Mucosa of descending colon (tissue), 3 donors: ENCODE measurements around the gene LGALS1. TPM values are rescaled to one million over a fixed set of nuclear protein-coding genes. Genes with fewer than 3 reads are reported as not detected.
"Not testable (repeated sequence)": the region's sequence is repeated elsewhere in the genome, so short reads cannot be mapped to it uniquely, and the experiment has no call there.

Experiments
- ATAC-seq: fragments of 200-7000 bp; cut with Tn5 transposase; one replicate; pipeline ENCODE4 v1.9.1; 2020; ENCODE audit warnings: mild to moderate bottlenecking, moderate library complexity
- DNase-seq, 3 donors: peaks; one replicate each; pipeline ENCODE4 v3.0.0-alpha.2; 2020
- H3K36me3 ChIP-seq: fragments of 200-600 bp; one replicate; pipeline ENCODE4 v1.8.0; 2021; ENCODE audit warnings: low read depth, mild to moderate bottlenecking
- H3K4me1 ChIP-seq: fragments of 200-600 bp; one replicate; pipeline ENCODE4 v1.8.0; 2021; ENCODE audit warnings: low read depth, mild to moderate bottlenecking
- H3K4me3 ChIP-seq: fragments of 200-600 bp; one replicate; pipeline ENCODE4 v1.8.0; 2021; ENCODE audit warnings: mild to moderate bottlenecking
- H3K9me3 ChIP-seq: fragments of 200-600 bp; one replicate; pipeline ENCODE4 v1.8.0; 2021; ENCODE audit warnings: mild to moderate bottlenecking
- CTCF ChIP-seq: fragments of 200-600 bp; IDR thresholded peaks from one replicate; pipeline ENCODE4 v1.8.0; 2022; ENCODE audit warnings: antibody characterized with exemption, mild to moderate bottlenecking
- intact Hi-C, 2 donors: fragments of 100-400 bp; cut with DNase I in 1 of 2; cut with micrococcal nuclease in 1 of 2; formaldehyde crosslinking; loops; one replicate each; pipeline versions ENCODE4 v1.11.0 to v1.11.1; 2022; cut with DNase I, micrococcal nuclease
- total RNA-seq, 3 donors: library from RNA; stranded (reverse); fragmentation: NEBNext Ultra II Directional in 2 of 3; extraction: Animal tissue kit (Norgen Biotek cat#: 25700) in 2 of 3; gene quantifications; one replicate each; pipeline versions ENCODE4 v1.2.1 to v1.2.4, GENCODE V29; 2021 to 2023
- donor health status: DM: no; HTN: no; CAD: no; lungs with moderate emphysema.
- donor health status: DM: no; HTN: no; CAD: no.
- donor health status: DM: no; HTN: yes; CAD: no.

LGALS1 gene
- total RNA-seq, 3 donors from 2014 or later, result 54.6 to 376 (median 150) TPM

- H3K36me3 ChIP-seq, result peaks cover 4% of the 10 kb centered on the region
- no peak for ATAC-seq
Measured at GRCh38 chr22:37650463-37651136, 24.8 kb upstream of the LGALS1 start.

GRCh38 chr22:37654563-37655251 lies 20.7 kb upstream of the LGALS1 start:
- H3K4me1 ChIP-seq, result peaks cover 27% of the 10 kb centered on the region
- DNase-seq, result peak; percentile 82 to 84 (median 83)
- no peak for TF ChIP-seq CTCF
- intact Hi-C loops, result no loop called here
- H3K36me3 ChIP-seq, result peaks cover 4% of the 10 kb centered on the region
- H3K9me3 ChIP-seq, result no peaks in the 10 kb centered on the region
- no peak overlapping the region for H3K4me3 ChIP-seq
- ATAC-seq, result peak; percentile 46

More at GRCh38 chr22:37650463-37651136, 24.8 kb upstream of the LGALS1 start:
- DNase-seq, result no peak
- no peak for TF ChIP-seq CTCF
- no peak overlapping the region for H3K4me3 ChIP-seq
- no peaks in the 10 kb centered on the region for H3K9me3 ChIP-seq
- H3K4me1 ChIP-seq, result peaks cover 10% of the 10 kb centered on the region
- intact Hi-C loops, result no loop called here

GRCh38 chr22:37655252-37655563 lies 20.2 kb upstream of the LGALS1 start:
- Histone ChIP-seq H3K9me3 (no peaks in the 10 kb centered on the region), H3K4me1 (peaks cover 31% of the 10 kb centered on the region), H3K4me3 (no peak overlapping the region), H3K36me3 (peaks cover 4% of the 10 kb centered on the region)
- ATAC-seq, result no peak
- no peak for DNase-seq
- intact Hi-C loops, result no loop called here
- TF ChIP-seq CTCF, result no peak

- H3K36me3 ChIP-seq, result not testable (repeated sequence)
Measured at GRCh38 chr22:37656583-37656982, 18.9 kb upstream of the LGALS1 start.

GRCh38 chr22:37657590-37658132 lies 17.8 kb upstream of the LGALS1 start:
- intact Hi-C loops, result no loop called here
- Histone ChIP-seq H3K4me1 (peaks cover 51% of the 10 kb centered on the region), H3K9me3 (no peaks in the 10 kb centered on the region), H3K36me3 (peaks cover 4% of the 10 kb centered on the region), H3K4me3 (peak overlapping the region; percentile 46)
- no peak for TF ChIP-seq CTCF
- ATAC-seq (no peak), DNase-seq (peak in 1 of 3 donors; percentile 32)

More at GRCh38 chr22:37656583-37656982, 18.9 kb upstream of the LGALS1 start:
- H3K4me1 ChIP-seq, result peaks cover 43% of the 10 kb centered on the region
- intact Hi-C loops, H3K4me3 ChIP-seq, DNase-seq, ATAC-seq, H3K9me3 ChIP-seq: not testable (repeated sequence)
